Psoas muscle (tissue), 8 donors: ENCODE measurements around the gene LCTL. TPM values are rescaled to one million over a fixed set of nuclear protein-coding genes. Genes with fewer than 3 reads are reported as not detected.

Source experiments
- ATAC-seq, 4 donors: fragments of 200-7000 bp; cut with Tn5 transposase; one replicate each; pipeline ENCODE4 v1.9.1; 2020; ENCODE audit warnings: moderate library complexity in 3 of 4, mild to moderate bottlenecking in 2 of 4
- DNase-seq, 2 donors: peaks; one replicate each; pipeline ENCODE4 v3.0.0-alpha.2; 2020
- H3K27ac ChIP-seq: fragments of 200-600 bp; one replicate; pipeline ENCODE4 v1.8.0; 2022
- H3K27me3 ChIP-seq, 3 donors: fragments of 200-600 bp in 1 of 3; one replicate each; pipeline versions ENCODE4 v1.6.1 to v1.8.0; 2013 to 2022; ENCODE audit warnings: low read length in 2 of 3, mild to moderate bottlenecking in 2 of 3, moderate library complexity in 1 of 3; ENCODE audit not compliant: insufficient read depth in 3 of 3
- H3K36me3 ChIP-seq, 2 donors: fragments of 200-600 bp in 1 of 2; one replicate each; pipeline versions ENCODE4 v1.6.1 to v1.8.0; 2013 to 2022; ENCODE audit warnings: low read depth in 1 of 2, mild to moderate bottlenecking in 1 of 2, moderate library complexity in 1 of 2; ENCODE audit not compliant: insufficient read depth in 1 of 2
- H3K4me1 ChIP-seq: fragments of 200-600 bp; one replicate; pipeline ENCODE4 v1.8.0; 2022
- H3K4me3 ChIP-seq: fragments of 200-600 bp; one replicate; pipeline ENCODE4 v1.8.0; 2022; ENCODE audit warnings: mild to moderate bottlenecking
- H3K9me3 ChIP-seq: fragments of 200-600 bp; one replicate; pipeline ENCODE4 v1.8.0; 2022
- CTCF ChIP-seq: fragments of 200-600 bp; IDR thresholded peaks from one replicate; pipeline ENCODE4 v1.8.0; 2022; ENCODE audit warnings: antibody characterized with exemption
- WGBS, 3 donors: extraction: QIAGEN DNeasy Blood & Tissue Kit; methylation state at CpG; one replicate each; pipeline versions ENCODE4 v1.1.6 to v1.1.7; 2013; 5-methylcytosine and 5-hydroxymethylcytosine counted together
- intact Hi-C, 2 donors: fragments of 100-400 bp; cut with DNase I; formaldehyde crosslinking; loops; one replicate each; pipeline versions ENCODE4 v1.11.0 to v1.14.2; 2022
- polyA plus RNA-seq, 3 donors: library from polyadenylated mRNA; stranded (reverse); fragments of 200-250 nt; gene quantifications; one replicate each; pipeline ENCODE4 v1.2.3, GENCODE V29; 2013
- total RNA-seq, 4 donors: library from RNA; stranded (reverse); fragmentation: NEBNext Ultra II Directional in 2 of 4; extraction: Animal tissue kit (Norgen Biotek cat#: 25700) in 2 of 4; gene quantifications; one replicate each; pipeline versions ENCODE4 v1.2.1 to v1.2.4, GENCODE V29; 2021 to 2023
- donor health status: healthy with polysubstance abuse.
- donor health status: DM: no; HTN: no; CAD: no; lungs with moderate emphysema.
- donor health status: Bipolar disorder and iron deficiency.
- donor health status: healthy.
- donor health status: DM: yes; HTN: yes; CAD: no.
- donor health status: DM: no; HTN: no; CAD: no.
- donor health status: DM: no; HTN: no; CAD: no.
- donor health status: DM: yes; HTN: yes; CAD: no.

Gene LCTL
- total and polyA plus RNA-seq, 7 donors: not detected

GRCh38 chr15:66586155-66586976 is 20.6 kb upstream of the LCTL start:
- Histone ChIP-seq H3K36me3 (no peaks in the 10 kb centered on the region), H3K27me3 (peaks cover 0 to 20% (median 0%) of the 10 kb centered on the region in 3 donors), H3K4me3 (no peak overlapping the region), H3K27ac (no peak overlapping the region), H3K4me1 (no peaks in the 10 kb centered on the region), H3K9me3 (no peaks in the 10 kb centered on the region)
- no peak for DNase-seq
- intact Hi-C loops: no loop called here
- no peak for ATAC-seq
- no peak for TF ChIP-seq CTCF
- 41 to 46% (median 43%) methylated on average over 17 of the region's 17 CpGs for WGBS, 3 donors

- DNase-seq (no peak), ATAC-seq (no peak)
- WGBS, 3 donors: 72 to 81% (median 78%) methylated on average over 9 of the region's 9 CpGs
- TF ChIP-seq CTCF: no peak
- no peaks in the 10 kb centered on the region for H3K4me1 ChIP-seq
- intact Hi-C loops: no loop called here
- H3K27ac ChIP-seq: no peak overlapping the region
- no peaks in the 10 kb centered on the region for H3K9me3 ChIP-seq
- peaks cover 0 to 9% (median 0%) of the 10 kb centered on the region in 3 donors for H3K27me3 ChIP-seq
- no peak overlapping the region for H3K4me3 ChIP-seq
- H3K36me3 ChIP-seq: no peaks in the 10 kb centered on the region
Observed at GRCh38 chr15:66581972-66582537, 16.3 kb upstream of the LCTL start.

- Histone ChIP-seq H3K27ac (no peak overlapping the region), H3K4me1 (no peaks in the 10 kb centered on the region), H3K4me3 (no peak overlapping the region), H3K27me3 (no peaks in the 10 kb centered on the region), H3K36me3 (no peaks in the 10 kb centered on the region), H3K9me3 (no peaks in the 10 kb centered on the region)
- DNase-seq (peak; percentile 71 to 83), ATAC-seq (peak in 3 of 4 donors; percentile 37 to 58 (median 42))
- intact Hi-C loops: no loop called here
- TF ChIP-seq CTCF: no peak
- 46 to 53% (median 47%) methylated on average over 3 of the region's 3 CpGs for WGBS, 3 donors
Observed at GRCh38 chr15:66580643-66581042, 14.8 kb upstream of the LCTL start.

- Histone ChIP-seq H3K36me3 (no peaks in the 10 kb centered on the region), H3K4me3 (no peak overlapping the region), H3K27me3 (no peaks in the 10 kb centered on the region), H3K4me1 (no peaks in the 10 kb centered on the region), H3K27ac (no peak overlapping the region), H3K9me3 (no peaks in the 10 kb centered on the region)
- no peak for TF ChIP-seq CTCF
- peak in 1 of 4 donors; percentile 26 for ATAC-seq
- intact Hi-C loops: no loop called here
- 43 to 51% (median 47%) methylated on average over 10 of the region's 10 CpGs for WGBS, 3 donors
- DNase-seq: peak in 1 of 2 donors; percentile 13
Observed at GRCh38 chr15:66578286-66578875, 12.6 kb upstream of the LCTL start.
